Amniotic epithelial cell (primary cell): ENCODE results near the gene SLC4A4.

Experiments used
- DNase-seq: peaks from one replicate; pipeline ENCODE4 v3.0.0-alpha.2; 2010; ENCODE audit warnings: low read depth

SLC4A4 gene

DNA sequence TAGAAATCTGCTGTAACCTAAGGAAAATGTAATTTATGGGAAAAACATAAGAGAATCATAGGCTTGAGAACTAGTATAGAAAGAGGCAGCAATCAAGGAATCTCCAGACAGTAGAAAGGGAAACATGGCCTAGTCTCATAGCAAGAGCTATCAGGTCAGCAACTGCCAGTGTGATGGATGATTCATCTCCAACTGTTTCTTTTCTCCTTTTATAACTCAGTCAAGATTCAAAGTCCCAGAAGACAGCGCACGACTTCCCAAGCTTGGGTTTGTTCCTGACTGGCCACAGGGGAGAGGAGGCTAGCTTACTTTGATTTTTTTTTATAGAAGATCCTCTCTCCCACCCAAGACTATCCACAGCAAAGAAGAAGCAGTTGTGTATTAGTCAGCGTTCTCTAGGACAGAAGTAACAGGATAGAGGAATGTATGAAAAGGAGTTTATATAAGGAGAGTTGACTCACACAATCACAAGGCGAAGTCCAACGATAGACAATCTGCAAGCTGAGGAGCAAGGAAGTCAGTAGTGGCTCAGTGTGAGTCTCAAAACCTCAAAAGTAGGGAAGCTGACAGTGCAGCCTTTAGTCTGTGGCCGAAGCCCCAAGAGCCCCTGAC is 263.6 kb downstream of the SLC4A4 start:
- DNase-seq, result peak; percentile 79

DNA sequence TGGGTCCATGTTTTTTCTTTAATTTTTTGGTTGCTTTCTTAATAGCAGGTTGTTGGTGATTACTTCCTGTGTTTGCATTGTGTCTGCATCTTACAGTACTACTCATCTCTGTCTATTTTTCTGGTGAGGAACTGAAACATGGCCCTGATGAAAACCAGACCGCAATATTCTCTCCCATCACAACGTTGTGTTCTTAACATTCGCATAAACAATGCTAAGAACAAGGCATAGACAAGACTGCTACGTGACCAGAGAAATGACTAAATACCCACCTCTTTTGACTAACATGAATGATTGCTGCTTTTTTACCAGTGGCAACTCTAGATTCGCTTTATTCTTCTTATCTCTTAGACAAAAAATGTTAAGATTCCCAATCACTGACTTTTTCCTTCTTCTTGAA is 266.0 kb downstream of the SLC4A4 start:
- DNase-seq, result peak; percentile 78

DNA sequence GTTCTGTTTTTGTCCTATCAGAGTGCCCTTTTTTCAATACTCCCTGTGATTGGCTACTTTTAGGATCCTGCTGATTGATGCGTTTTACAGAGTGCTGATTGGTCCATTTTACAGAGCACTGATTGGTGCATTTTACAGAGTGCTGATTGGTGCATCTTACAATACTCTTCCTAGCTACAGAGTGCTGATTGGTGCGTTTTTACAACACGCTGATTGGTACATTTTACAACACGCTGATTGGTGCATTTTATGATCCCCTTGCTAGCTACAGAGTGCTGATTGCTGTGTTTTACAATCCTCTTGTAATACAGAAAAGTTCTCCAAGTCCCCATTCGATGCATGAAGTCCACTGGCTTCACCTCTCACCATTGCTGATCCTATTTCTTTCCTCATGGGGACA is 268.3 kb downstream of the SLC4A4 start:
- DNase-seq, result no peak

DNA sequence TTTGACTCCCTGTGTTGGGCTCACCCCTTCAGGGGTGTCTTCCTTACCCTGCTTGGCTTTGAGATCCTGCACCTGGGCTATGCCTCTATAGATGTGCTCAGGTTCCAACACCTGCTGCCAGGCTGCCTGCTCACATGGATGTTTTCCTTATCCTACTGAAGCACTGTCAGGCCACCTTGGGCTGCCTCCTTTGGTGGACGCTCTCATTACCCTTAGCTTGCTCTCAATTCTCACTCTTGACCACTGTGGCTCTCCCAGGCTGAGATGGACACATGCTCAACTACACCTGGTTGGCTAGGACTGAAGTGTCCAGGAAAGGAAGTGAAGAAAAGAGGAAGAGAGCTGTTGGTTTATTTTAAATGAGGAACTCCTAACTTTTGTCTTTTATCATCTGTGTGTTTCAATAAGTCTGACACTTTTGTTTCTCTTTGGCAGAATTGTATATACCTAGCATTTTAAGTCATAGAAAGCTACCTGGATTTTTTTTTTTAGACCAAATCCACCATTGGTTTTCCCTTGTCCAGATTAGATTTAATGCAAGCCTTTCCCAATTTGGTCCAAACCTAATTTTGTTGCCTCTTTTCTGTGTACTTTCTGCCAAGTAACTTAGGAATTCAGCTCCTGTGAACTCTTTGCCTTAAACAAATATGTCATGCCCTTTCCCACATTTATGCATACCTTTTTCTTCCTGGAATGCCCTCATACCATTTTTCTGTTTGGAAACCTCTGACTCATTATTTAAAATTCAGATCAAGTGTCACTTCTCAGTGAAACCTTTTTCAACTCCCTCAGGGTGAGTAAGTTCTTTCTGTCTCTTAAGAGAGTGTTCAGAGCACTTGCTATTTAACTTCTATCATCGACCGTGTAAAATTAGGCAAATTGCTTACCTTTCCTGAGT is 269.2 kb downstream of the SLC4A4 start:
- peak; percentile 59 for DNase-seq

DNA sequence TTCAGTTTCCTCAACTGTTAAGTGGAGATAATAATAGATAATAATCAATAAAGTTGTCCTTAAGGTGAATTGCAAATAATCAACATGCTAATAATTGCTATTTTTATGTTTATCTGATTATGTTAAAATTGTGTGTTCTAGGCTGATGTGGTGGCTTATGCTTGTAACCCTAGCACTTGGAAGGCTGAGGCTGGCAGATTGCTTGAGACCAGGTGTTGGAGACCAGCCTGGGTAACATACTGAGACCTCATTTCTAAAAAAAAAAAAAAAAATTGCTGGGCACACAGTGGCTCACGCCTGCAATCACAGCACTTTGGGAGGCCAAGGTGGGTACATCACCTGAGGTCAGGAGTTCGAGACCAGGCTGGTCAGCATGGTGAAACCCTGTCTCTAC is 269.9 kb downstream of the SLC4A4 start:
- DNase-seq, result no peak

DNA sequence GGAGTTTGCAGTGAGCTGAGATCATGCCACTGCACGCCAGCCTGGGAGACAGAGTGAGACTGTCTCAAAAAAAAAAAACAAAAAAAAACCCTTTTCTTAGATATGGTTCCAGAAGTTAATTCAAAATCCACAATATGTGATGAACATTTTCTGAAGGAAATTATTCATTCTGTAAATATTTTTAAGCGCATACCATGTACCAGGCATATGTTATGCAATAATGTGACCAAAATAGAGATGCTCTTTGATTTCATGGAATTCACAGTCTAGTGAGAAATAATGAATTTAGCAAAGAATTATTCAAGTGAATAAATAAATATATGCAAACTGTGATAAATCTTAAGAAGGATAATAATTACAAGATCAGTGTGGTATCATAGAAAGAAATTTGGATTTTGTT is 270.3 kb downstream of the SLC4A4 start:
- peak; percentile 32 for DNase-seq

DNA sequence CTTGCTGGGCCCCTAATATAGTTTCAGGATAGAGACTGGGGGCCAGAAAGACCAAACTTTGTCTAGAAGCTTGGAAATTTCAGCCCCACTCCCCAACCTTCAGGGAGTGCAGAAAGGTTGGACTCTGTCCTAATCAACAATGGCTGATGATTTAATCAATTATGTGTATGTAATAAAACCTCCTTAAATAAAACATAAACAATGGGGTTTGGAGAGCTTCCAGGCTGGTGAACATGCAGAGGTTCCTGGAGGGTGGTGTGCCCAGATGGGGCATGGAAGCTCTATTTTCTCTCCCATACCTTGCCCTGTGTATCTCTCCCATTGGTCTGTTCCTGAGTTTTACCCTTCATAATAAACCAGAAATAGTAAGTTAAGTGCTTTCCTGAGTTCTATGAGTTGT is 270.8 kb downstream of the SLC4A4 start:
- no peak for DNase-seq

DNA sequence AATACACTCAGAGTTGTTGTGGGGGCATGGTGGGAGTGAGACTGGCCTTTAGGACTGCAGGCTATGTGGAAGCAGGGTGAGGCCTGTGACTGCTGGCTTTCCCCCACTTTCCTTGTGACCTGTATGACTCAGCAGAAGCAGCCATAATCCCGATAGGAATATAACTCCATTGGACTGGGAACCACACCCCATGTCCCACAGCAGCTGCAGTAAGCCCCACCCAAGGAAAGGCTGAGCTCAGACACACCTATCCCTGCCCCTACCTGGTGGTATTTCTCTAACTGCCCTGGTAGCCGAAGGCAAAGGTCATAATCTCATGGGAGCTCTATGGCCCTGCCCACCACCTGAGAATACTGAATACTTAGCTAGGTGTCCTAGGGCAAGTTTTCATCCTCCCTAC is 275.8 kb downstream of the SLC4A4 start:
- no peak for DNase-seq

DNA sequence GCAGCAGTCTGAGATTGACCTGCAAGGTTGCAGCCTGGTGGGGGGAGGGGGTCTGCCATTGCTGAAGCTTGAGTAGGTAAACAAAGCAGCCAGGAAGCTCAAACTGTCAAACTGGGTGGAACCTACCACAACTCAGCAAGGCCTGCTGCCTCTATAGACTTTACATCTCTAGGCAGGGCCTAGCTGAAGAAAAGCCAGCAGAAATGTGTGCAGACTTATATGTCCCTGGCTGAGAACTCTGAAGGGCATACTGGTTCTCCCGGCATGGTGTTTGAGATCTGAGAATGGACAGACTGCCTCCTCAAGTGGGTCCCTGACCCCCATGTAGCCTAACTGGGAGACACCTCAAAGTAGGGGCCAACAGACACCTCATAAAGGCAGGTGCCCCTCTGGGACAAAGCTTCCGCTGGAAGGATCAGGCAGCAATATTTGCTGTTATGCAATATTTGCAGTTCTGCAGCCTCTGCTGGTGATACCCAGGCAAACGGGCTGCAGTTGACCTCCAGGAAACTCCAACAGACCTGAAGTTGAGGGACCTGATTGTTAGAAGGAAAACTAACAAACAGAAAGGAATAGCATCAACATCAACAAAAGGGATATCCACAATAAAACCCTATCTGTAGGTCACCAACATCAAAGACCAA is 277.5 kb downstream of the SLC4A4 start:
- DNase-seq, result no peak
